Naive thymus-derived CD8-positive, alpha-beta T cell (primary cell): ENCODE measurements around the gene GSPT1. TPM values are rescaled to one million over a fixed set of nuclear protein-coding genes. Genes with fewer than 3 reads are reported as not detected.

Experiments used
- ATAC-seq, 2 donors: fragments of 150-1000 bp; cut with Tn5 transposase in 1 of 2; sonication (Bioruptor Pico), chemical (Tn5 transposase) in 1 of 2; 1 replicate in 1 of 2; 2 replicates in 1 of 2; pipeline ENCODE4 v1.10.0; 2021; ENCODE audit warnings: mild to moderate bottlenecking in 2 of 2, moderate library complexity in 2 of 2
- POLR2A ChIA-PET: fragments of 350-600 bp; sonication (Branson Sonifier 250); formaldehyde crosslinking; loops from one replicate; lab custom pipeline; 2021; ENCODE audit warnings: antibody characterized with exemption; lab: Charles Lee
- DNase-seq, 10 donors: peaks; one replicate each; pipeline versions ENCODE4 v3.0.0 to v3.0.0-alpha.2; 2020 to 2022
- H3K27ac Mint-ChIP-seq, 10 donors: one replicate each; pipeline ENCODE4 v1.8.0; 2020 to 2022; ENCODE audit warnings: mild to moderate bottlenecking in 10 of 10, mixed read lengths in 10 of 10, moderate library complexity in 4 of 10, inconsistent platforms in 1 of 10
- H3K27me3 Mint-ChIP-seq, 5 donors: one replicate each; pipeline ENCODE4 v1.8.0; 2021 to 2022; ENCODE audit warnings: mixed read lengths in 5 of 5
- H3K36me3 Mint-ChIP-seq, 3 donors: one replicate each; pipeline ENCODE4 v1.8.0; 2020 to 2022; ENCODE audit warnings: mixed read lengths in 3 of 3, mild to moderate bottlenecking in 2 of 3, inconsistent platforms in 1 of 3
- H3K4me1 Mint-ChIP-seq, 4 donors: one replicate each; pipeline ENCODE4 v1.8.0; 2021 to 2022; ENCODE audit warnings: mixed read lengths in 4 of 4
- H3K4me3 Mint-ChIP-seq, 10 donors: one replicate each; pipeline ENCODE4 v1.8.0; 2020 to 2022; ENCODE audit warnings: mild to moderate bottlenecking in 10 of 10, mixed read lengths in 10 of 10, moderate library complexity in 6 of 10, inconsistent platforms in 1 of 10
- H3K9me3 Mint-ChIP-seq, 9 donors: one replicate each; pipeline ENCODE4 v1.8.0; 2020 to 2022; ENCODE audit warnings: mixed read lengths in 9 of 9, mild to moderate bottlenecking in 3 of 9, inconsistent platforms in 1 of 9, moderate library complexity in 1 of 9
- polyA plus RNA-seq, 3 donors: library from polyadenylated mRNA; unstranded; fragments of 300-500 nt; fragmentation: Illumina TruSeq; gene quantifications; one replicate each; pipeline ENCODE4 v1.2.3, GENCODE V29; 2021
- total RNA-seq, 8 experiments: library from RNA in 2 of 8; stranded (reverse) in 2 of 8; gene quantifications; one replicate each; pipeline ENCODE4 v1.2.3 and lab custom pipeline; 2021 to 2026

Gene GSPT1
- total and polyA plus RNA-seq, 5 experiments from 2014 or later: 64.0 to 102 (median 86.2) TPM

DNA sequence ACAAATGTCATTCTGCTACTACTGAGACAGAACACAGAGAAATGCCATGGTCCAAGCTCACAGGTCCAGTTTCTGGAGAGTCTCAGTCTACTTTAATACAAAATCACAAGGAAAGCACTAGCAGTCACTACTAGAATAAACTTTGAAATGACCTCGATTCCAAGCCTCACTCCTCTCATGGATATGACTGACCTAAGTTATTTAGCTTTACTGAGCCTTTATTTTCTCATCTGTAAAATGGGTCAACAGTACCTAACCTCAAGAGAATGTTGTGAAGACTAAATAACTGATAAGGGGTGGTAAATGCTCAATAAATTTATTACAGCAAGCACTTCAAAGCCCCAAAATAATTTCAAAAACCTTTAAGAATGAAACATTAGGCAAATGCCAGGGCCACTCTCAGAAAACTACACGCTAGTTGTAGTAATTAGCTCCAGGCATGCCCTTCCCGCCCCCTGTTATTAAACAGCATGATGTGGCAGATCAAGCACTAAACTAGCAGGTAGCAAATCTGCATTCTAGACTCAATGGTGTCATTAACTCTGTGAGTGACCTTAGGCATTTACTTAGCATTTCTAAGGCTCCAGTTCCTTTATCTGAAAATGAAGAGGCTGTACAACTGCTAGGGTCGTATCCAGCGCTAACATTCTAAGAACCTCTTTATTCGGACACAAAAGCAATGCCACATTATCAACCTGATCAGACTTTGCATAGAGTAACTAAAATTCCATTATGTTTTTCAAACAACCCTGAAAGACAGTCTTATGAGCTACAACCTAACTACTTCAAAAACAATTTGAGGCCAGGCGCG, 8.4 kb downstream of the GSPT1 start:
- DNase-seq (no peak), ATAC-seq (no peak)
- no peaks in the 10 kb centered on the region for H3K9me3 Mint-ChIP-seq
- no peaks in the 10 kb centered on the region for H3K27me3 Mint-ChIP-seq
- H3K4me1 Mint-ChIP-seq: peaks cover 26 to 71% (median 65%) of the 10 kb centered on the region in 4 donors
- H3K4me3 Mint-ChIP-seq: peak overlapping the region in 5 of 10 donors; percentile 10 to 39 (median 30)
- peaks cover 0 to 52% (median 5%) of the 10 kb centered on the region in 3 donors for H3K36me3 Mint-ChIP-seq
- H3K27ac Mint-ChIP-seq: peak overlapping the region in 4 of 10 donors; percentile 25 to 80 (median 58)
- POLR2A ChIA-PET: interaction anchor here (0.5 to 1.6 kb wide), 3 partner anchors 8 to 46 kb away, joined by 3 to 6 read pairs (median 4); partner anchors contain the start of gene GSPT1

DNA sequence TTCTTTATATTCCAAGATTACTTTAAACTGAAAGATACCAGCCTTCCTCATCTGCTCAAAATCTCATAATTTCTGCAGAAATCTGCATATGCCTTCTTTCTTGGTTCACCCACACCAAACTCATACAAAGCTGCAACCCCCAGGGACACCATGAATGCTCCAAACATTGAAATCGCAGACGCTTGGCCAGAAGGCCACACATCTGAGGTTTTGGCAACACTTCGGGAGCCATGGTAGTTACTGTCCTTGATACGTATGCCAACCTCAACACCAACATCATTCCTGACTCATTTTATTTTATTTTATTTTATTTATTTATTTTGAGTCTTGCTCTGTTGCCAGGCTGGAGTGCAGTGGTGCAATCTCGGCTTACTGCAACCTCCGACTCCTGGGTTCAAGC, 11.8 kb downstream of the GSPT1 start:
- DNase-seq (no peak), ATAC-seq (no peak)
- Mint-ChIP-seq H3K27me3 (no peaks in the 10 kb centered on the region), H3K27ac (peak overlapping the region in 1 of 10 donors; percentile 14), H3K4me1 (peaks cover 30 to 71% (median 60%) of the 10 kb centered on the region in 4 donors), H3K9me3 (no peaks in the 10 kb centered on the region), H3K4me3 (peak overlapping the region in 2 of 10 donors; percentile 26 to 36), H3K36me3 (peaks cover 0 to 55% (median 5%) of the 10 kb centered on the region in 3 donors)
- POLR2A ChIA-PET: no interaction called here

DNA sequence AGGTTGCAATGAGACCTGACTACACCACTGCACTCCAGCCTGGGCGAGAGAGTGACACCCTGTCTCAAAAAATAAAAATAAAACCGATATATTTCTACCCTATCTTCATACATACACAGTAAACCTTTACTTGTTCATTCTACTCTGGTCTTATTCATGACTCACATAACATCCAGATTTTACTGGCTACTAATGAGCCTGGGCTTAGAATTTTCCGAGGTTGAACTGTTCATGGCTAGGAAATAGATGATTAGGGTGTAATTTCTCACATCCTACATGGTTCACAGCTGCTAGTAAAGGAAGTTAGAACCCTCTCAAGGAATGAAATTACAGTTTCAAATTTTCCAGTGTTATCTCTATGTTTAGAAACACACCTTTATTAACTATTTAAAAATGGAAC, 14.7 kb downstream of the GSPT1 start:
- H3K4me3 Mint-ChIP-seq: peak overlapping the region in 1 of 10 donors; percentile 8
- POLR2A ChIA-PET: interaction anchor here (0.7 kb wide), 1 partner anchor 17 kb away, joined by 4 read pairs; no protein-coding TSS in a partner anchor
- H3K36me3 Mint-ChIP-seq: peaks cover 0 to 58% (median 1%) of the 10 kb centered on the region in 3 donors

DNA sequence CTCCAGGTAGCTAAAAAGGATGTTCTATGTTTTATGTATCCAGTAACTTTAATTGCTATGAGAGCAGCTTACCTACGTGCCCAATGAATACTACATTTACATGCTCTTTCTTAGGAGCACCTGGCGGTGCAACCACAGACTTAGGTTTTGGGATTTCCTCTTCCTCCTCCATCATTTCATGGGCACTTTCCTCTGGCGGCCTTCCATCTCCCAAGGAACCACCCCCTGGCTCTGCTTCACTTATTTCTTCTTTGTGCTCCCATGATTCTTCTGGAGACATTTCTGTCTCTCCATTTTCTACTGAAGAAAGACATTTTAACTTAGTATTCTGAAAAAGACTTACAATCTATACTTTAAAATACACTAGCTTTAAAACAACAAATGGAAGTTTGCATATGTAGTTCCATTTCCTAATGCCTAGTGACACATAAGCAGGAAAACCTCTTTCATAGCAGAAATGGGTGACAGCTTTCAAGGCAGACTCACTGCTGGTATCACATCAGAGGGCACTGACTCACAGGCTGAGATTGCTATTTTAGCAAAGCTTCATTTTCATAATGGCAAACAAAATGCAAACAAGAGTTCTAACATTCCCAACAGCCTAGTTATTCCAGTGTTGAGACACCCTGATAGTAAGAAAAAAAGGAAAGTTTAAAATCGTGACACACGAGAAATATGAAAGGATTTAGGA, 19.1 kb downstream of the GSPT1 start:
- Mint-ChIP-seq H3K9me3 (no peaks in the 10 kb centered on the region), H3K36me3 (peaks cover 0 to 64% (median 5%) of the 10 kb centered on the region in 3 donors), H3K27ac (peak overlapping the region in 9 of 10 donors; percentile 0 to 73 (median 31)), H3K4me3 (no peak overlapping the region), H3K27me3 (no peaks in the 10 kb centered on the region), H3K4me1 (peaks cover 17 to 40% (median 35%) of the 10 kb centered on the region in 4 donors)
- POLR2A ChIA-PET: interaction anchor here (1.3 kb wide), 1 partner anchor 10 kb away, joined by 4 read pairs; no protein-coding TSS in a partner anchor
- DNase-seq (no peak), ATAC-seq (no peak)

More for the DNA sequence above, 14.7 kb downstream of the GSPT1 start:
- H3K27ac Mint-ChIP-seq: peak overlapping the region in 6 of 10 donors; percentile 6 to 88 (median 58)
- no peak for ATAC-seq
- peaks cover 27 to 62% (median 54%) of the 10 kb centered on the region in 4 donors for H3K4me1 Mint-ChIP-seq
- H3K27me3 Mint-ChIP-seq: no peaks in the 10 kb centered on the region
- no peaks in the 10 kb centered on the region for H3K9me3 Mint-ChIP-seq
- no peak for DNase-seq

DNA sequence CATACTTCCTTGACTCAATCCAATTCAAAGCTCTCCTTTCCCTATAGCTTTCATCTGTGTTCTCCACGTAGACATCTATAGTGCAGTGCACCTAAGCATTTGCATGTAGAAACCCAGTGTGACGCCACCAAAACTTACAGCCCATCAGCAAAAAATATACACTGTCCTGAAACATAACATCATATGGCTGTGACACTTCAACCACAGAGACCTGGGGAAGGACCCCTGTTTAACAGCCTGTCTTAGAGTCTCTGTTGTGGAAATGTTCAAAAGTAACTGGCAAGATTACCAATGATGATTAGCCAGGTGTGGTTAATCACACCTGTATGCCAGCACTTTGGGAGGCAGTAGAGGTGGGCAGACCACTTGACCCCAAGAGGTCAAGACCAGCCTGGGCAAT, 22.2 kb downstream of the GSPT1 start:
- POLR2A ChIA-PET: no interaction called here
- Mint-ChIP-seq H3K4me3 (no peak overlapping the region), H3K27me3 (no peaks in the 10 kb centered on the region), H3K27ac (peak overlapping the region in 1 of 10 donors; percentile 25), H3K4me1 (peaks cover 5 to 14% (median 9%) of the 10 kb centered on the region in 4 donors), H3K36me3 (peaks cover 0 to 78% (median 12%) of the 10 kb centered on the region in 3 donors), H3K9me3 (no peaks in the 10 kb centered on the region)
- no peak for ATAC-seq
- no peak for DNase-seq

DNA sequence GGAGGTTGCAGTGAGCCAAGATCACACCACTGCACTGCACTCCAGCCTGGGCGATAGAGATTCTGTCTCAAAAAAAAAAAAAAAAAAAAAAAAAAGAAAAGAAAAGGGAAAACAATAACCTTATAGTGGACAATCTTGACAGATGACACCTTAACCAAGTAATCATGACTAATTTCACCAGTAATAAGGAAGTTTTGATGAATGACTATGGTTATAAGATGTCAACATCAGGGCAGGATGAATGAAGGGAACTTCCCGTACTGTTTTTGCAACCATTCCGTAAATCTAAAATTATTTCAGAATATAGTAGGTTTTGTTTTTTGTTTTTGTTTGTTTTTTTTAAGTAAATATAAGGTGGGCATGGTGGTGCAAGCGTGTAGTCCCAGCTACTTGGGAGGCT, 23.0 kb downstream of the GSPT1 start:
- no peak for DNase-seq
- peak overlapping the region in 1 of 10 donors; percentile 15 for H3K27ac Mint-ChIP-seq
- H3K4me3 Mint-ChIP-seq: no peak overlapping the region
- peaks cover 2 to 8% (median 4%) of the 10 kb centered on the region in 4 donors for H3K4me1 Mint-ChIP-seq
- H3K27me3 Mint-ChIP-seq: no peaks in the 10 kb centered on the region
- H3K9me3 Mint-ChIP-seq: no peaks in the 10 kb centered on the region
- H3K36me3 Mint-ChIP-seq: peaks cover 0 to 79% (median 15%) of the 10 kb centered on the region in 3 donors
- ATAC-seq: no peak
- POLR2A ChIA-PET: interaction anchor here (0.6 kb wide), 1 partner anchor 15 kb away, joined by 3 read pairs; no protein-coding TSS in a partner anchor

DNA sequence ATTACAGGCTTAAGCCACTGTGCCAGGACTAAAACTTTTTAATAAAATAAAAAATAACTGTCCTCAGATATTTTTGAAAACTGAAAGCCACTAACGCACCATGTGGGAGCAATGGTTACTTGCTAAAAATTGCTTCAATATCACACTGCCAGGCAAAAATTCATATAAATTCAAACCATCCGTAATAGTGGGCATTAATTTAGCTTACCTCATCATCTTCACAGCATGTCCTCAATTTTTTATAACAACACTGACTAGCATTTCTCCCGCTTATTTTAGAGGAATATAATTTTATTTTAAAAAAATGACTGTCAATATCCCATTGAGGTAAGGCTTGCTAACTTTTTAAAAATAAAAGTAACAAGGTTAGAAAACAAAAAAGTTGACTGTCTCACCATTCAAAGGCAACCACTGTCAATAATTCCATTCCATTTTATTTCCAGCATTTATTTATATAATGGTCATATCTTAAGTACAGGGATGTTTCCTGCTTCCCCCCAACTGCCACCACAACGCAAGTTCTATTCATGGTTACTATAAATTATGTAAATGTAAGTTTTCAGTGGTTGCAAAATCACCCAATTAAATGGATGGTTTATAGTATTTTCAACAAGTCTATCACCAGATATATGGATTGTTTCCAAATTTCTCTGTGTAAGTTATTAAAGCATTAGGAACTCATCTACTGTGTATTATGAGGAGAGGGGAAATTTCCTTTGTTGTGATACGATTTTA, 25.4 kb downstream of the GSPT1 start:
- ATAC-seq: no peak
- no peaks in the 10 kb centered on the region for H3K27me3 Mint-ChIP-seq
- peaks cover 0 to 5% (median under 1%) of the 10 kb centered on the region in 4 donors for H3K4me1 Mint-ChIP-seq
- H3K27ac Mint-ChIP-seq: no peak overlapping the region
- peaks cover 9 to 79% (median 30%) of the 10 kb centered on the region in 3 donors for H3K36me3 Mint-ChIP-seq
- no peak overlapping the region for H3K4me3 Mint-ChIP-seq
- no peaks in the 10 kb centered on the region for H3K9me3 Mint-ChIP-seq
- POLR2A ChIA-PET: no interaction called here
- DNase-seq: no peak

DNA sequence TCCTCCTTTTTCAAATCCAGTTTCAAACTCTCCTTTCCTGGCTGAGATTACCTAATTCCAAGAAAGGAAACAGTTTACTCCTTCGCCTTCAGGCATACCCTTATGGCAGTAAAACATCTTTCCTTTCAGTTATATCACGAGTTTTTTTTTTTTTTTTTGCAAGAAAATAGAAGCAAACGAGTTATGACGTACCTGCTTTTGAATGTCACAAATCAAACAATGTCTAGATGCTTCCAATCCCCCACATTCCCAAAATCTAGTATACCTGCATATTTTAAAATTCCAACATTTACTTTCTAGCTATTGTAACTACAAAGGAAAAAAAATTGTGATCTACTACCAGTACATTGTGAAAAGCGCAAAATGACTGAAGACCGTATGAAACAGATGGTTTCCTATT, 28.9 kb downstream of the GSPT1 start:
- ATAC-seq (no peak), DNase-seq (no peak)
- POLR2A ChIA-PET: no interaction called here
- H3K4me1 Mint-ChIP-seq: peaks cover 0 to 4% (median 0%) of the 10 kb centered on the region in 4 donors
- no peaks in the 10 kb centered on the region for H3K27me3 Mint-ChIP-seq
- peak overlapping the region in 4 of 10 donors; percentile 11 to 79 (median 34) for H3K27ac Mint-ChIP-seq
- no peak overlapping the region for H3K4me3 Mint-ChIP-seq
- H3K36me3 Mint-ChIP-seq: peaks cover 9 to 88% (median 31%) of the 10 kb centered on the region in 3 donors
- H3K9me3 Mint-ChIP-seq: no peaks in the 10 kb centered on the region

DNA sequence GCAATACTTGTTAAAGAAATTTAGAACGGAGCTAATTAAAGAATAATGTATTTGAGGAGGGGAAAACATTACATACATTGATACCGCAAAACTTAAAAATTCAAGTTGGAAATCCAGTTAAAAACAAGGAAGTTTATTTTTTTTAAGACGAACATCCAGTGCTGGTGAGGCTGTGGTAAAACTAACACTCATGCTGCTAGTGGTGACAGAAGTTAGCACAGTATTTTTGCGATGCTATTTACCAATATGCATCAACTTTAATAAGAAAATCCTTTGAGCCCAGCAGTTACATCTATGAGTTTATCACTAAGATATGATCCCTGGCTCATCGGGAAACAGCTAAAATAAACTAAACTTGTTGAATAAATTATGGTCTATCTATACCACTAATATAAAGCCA, 31.7 kb downstream of the GSPT1 start:
- Mint-ChIP-seq H3K9me3 (no peaks in the 10 kb centered on the region), H3K4me3 (no peak overlapping the region), H3K36me3 (peaks cover 9 to 89% (median 34%) of the 10 kb centered on the region in 3 donors), H3K4me1 (peaks cover 0 to 4% (median 0%) of the 10 kb centered on the region in 4 donors), H3K27me3 (no peaks in the 10 kb centered on the region), H3K27ac (peak overlapping the region in 1 of 10 donors; percentile 15)
- POLR2A ChIA-PET: interaction anchor here (0.7 to 0.8 kb wide), 2 partner anchors 17 to 33 kb away, joined by 3 to 4 read pairs; no protein-coding TSS in a partner anchor
- ATAC-seq (no peak), DNase-seq (no peak)

DNA sequence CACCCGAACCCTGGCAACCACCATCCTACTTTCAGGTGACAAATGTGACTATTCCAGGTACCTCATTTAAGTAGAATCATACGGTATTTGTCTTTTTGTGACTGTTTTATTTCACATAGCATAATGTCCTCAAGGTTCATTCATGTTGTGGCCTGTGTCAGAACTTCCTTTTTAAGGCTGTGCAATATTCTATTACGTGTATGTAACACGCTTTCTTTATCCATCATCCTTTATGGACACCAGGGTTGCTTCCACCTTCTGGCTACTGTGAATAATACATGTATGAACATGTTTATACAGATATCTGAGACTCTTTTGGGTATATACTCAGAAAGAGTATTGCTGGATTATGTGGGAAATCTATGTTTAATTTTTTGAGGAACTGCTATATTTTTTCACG, 35.7 kb downstream of the GSPT1 start:
- POLR2A ChIA-PET: no interaction called here
- H3K27me3 Mint-ChIP-seq: no peaks in the 10 kb centered on the region

DNA sequence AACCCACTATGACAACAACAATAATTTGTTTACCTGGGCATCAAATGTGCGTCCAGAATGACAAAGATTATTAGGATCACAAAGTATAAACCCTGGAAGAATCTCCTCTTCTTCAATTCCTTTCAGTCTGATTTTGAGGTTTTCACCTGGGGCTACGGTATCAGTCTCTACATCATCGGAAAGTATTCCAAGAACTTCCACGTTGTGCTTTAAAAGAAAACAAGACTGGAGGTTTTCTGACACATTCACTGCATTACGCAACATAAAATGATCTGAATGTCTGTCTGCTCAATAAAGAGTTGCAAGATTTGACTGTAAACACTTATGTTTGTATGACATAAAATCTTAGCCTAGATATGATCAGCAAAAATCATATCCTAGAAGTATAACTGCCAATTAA, 38.4 kb downstream of the GSPT1 start:
- H3K9me3 Mint-ChIP-seq: no peaks in the 10 kb centered on the region
- ATAC-seq (no peak), DNase-seq (no peak)
- peaks cover 4 to 83% (median 19%) of the 10 kb centered on the region in 3 donors for H3K36me3 Mint-ChIP-seq
- no peaks in the 10 kb centered on the region for H3K27me3 Mint-ChIP-seq
- H3K27ac Mint-ChIP-seq: no peak overlapping the region
- no peaks in the 10 kb centered on the region for H3K4me1 Mint-ChIP-seq
- POLR2A ChIA-PET: no interaction called here
- H3K4me3 Mint-ChIP-seq: no peak overlapping the region

More for the DNA sequence above, 35.7 kb downstream of the GSPT1 start:
- Mint-ChIP-seq H3K9me3 (no peaks in the 10 kb centered on the region), H3K36me3 (peaks cover 0 to 83% (median 22%) of the 10 kb centered on the region in 3 donors), H3K27ac (peak overlapping the region in 2 of 10 donors; percentile 6 to 77), H3K4me1 (no peaks in the 10 kb centered on the region), H3K4me3 (no peak overlapping the region)
- DNase-seq: no peak
- peak in 1 of 2 donors; percentile 38 for ATAC-seq

DNA sequence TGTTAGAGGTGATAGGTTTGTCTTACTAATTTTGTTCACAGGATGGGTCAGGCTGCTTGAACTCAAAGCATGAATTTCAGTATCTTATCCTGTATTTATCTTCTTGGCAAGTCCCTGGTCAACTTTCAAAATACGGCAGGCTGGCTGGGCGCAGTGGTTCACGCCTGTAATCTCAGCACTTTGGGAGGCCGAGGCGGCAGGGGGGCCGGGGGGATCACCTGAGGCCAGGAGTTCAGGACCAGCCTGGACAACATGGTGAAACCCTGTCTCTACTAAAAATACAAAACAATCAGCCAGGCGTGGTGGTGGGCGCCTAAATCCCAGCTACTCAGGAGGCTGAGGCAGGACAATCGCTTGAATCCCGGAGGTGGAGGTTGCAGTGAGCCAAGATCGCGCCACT, 39.5 kb downstream of the GSPT1 start:
- Mint-ChIP-seq H3K36me3 (peaks cover 4 to 82% (median 17%) of the 10 kb centered on the region in 3 donors), H3K4me3 (no peak overlapping the region), H3K27me3 (no peaks in the 10 kb centered on the region), H3K4me1 (no peaks in the 10 kb centered on the region), H3K27ac (peak overlapping the region in 4 of 10 donors; percentile 39 to 67 (median 58)), H3K9me3 (no peaks in the 10 kb centered on the region)
- DNase-seq: no peak
- POLR2A ChIA-PET: no interaction called here
- no peak for ATAC-seq
